Fibroblast of pulmonary artery (primary cell): ENCODE measurements around the gene ENOSF1.

Source experiments
- DNase-seq: peaks from one replicate; pipeline ENCODE4 v3.0.0-alpha.2; 2010; ENCODE audit warnings: low read depth
- H3K4me3 ChIP-seq: replicated peaks from 2 replicates; pipeline ENCODE4 v1.5.1; 2011; ENCODE audit warnings: low read depth, mild to moderate bottlenecking, control low read depth, low read length, moderate library complexity
- CTCF ChIP-seq: IDR thresholded peaks from 2 replicates; pipeline ENCODE4 v1.5.1; 2011; ENCODE audit warnings: mild to moderate bottlenecking, control low read depth, low read length, inconsistent platforms; ENCODE audit errors: missing control alignments

The ENOSF1 gene

GRCh38 chr18:676069-676468 lies 36.4 kb downstream of the ENOSF1 start:
- H3K4me3 ChIP-seq, result no peak overlapping the region
- no peak for DNase-seq
- TF ChIP-seq CTCF, result no peak

GRCh38 chr18:675307-675706 lies 37.1 kb downstream of the ENOSF1 start:
- no peak overlapping the region for H3K4me3 ChIP-seq
- no peak for TF ChIP-seq CTCF
- no peak for DNase-seq

GRCh38 chr18:673769-674168 lies 38.7 kb downstream of the ENOSF1 start:
- TF ChIP-seq CTCF, result no peak
- DNase-seq, result no peak
- no peak overlapping the region for H3K4me3 ChIP-seq

- no peak overlapping the region for H3K4me3 ChIP-seq
- DNase-seq, result no peak
- no peak for TF ChIP-seq CTCF
Observed at GRCh38 chr18:673317-673716, 39.1 kb downstream of the ENOSF1 start.

GRCh38 chr18:671405-671804 lies 41.0 kb downstream of the ENOSF1 start:
- H3K4me3 ChIP-seq, result no peak overlapping the region
- no peak for DNase-seq
- no peak for TF ChIP-seq CTCF

- H3K4me3 ChIP-seq, result no peak overlapping the region
- DNase-seq, result no peak
- TF ChIP-seq CTCF, result no peak
Observed at GRCh38 chr18:670522-670921, 41.9 kb downstream of the ENOSF1 start.

- H3K4me3 ChIP-seq, result no peak overlapping the region
Observed at GRCh38 chr18:669077-669476, 43.4 kb downstream of the ENOSF1 start.

More at GRCh38 chr18:669077-669476, 43.4 kb downstream of the ENOSF1 start:
- TF ChIP-seq CTCF, result no peak
- DNase-seq, result no peak
